RKO (cell line): ENCODE data around the gene TBC1D4.

Experiments used
- DNase-seq: peaks from one replicate; pipeline ENCODE4 v3.0.0-alpha.2; 2016; ENCODE audit warnings: low spot score

Gene TBC1D4

DNA sequence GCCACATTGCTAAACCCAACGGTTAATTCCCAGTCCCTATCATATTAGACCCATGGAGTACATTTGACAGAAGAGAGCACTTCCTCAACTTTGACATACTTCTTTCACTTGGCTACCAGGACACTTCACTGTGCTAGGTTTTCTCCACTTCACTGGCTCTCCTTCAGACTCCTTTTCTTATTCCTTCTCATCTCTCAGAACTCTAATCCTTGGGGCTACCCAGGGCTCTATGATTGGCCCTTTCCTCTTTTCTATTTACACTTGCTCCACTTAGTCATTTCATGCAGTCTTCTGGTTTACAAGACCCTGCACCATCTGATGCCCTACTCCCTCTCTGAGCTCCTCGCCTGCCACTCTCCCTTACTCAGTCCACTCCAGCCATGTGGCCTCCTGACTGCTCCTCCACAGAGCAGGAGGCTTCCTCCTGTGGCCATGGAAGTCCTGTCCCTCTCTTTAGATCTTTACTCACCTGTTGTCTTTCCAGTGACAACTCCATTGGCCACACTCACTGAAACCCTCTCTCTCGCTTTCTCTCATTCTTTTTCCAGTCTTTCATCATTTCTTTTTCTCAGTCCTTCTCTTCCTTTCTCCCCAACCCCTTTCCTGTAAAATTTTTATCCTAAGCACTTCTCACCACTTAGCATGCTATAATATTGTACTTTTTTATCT, 90.4 kb downstream of the TBC1D4 start:
- no peak for DNase-seq

GRCh38 chr13:75390229-75390628, 91.7 kb downstream of the TBC1D4 start:
- no peak for DNase-seq

- no peak for DNase-seq
Observed at GRCh38 chr13:75385708-75386083, 96.3 kb downstream of the TBC1D4 start.

- no peak for DNase-seq
Observed at GRCh38 chr13:75384879-75385707, 96.9 kb downstream of the TBC1D4 start.

DNA sequence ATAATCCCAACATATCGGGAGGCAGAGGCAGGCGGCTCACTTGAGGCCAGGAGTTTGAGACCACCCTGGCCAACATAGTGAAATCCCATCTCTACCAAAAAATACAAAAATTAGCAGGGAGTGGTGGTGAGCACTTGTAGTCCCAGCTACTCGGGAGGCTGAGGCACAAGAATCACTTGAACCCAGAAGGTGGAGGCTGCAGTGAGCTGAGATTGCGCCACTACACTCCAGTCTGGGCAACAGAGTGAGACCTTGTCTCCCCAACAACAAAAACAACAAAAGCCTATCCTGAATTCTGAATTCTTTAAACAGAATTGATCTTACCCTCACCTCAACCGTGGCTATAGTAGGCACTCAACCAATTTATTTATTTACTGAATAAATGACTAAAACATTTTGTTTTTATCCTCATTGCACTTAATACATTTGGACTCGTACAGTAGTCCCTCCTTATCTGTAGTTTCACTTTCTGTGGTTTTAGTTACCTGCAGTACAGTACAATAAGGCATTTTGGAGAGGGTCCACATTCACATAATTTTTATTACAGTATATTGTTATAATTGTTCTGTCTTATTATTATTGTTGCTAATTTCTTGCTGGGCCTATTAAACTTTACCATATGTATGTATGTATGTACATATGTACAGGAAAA, 98.8 kb downstream of the TBC1D4 start:
- DNase-seq = no peak

- DNase-seq = no peak
Observed at GRCh38 chr13:75378301-75378700, 103.7 kb downstream of the TBC1D4 start.

- DNase-seq = no peak
Observed at GRCh38 chr13:75376792-75377402, 105.1 kb downstream of the TBC1D4 start.

- DNase-seq = no peak
Observed at GRCh38 chr13:75375329-75375728, 106.6 kb downstream of the TBC1D4 start.

DNA sequence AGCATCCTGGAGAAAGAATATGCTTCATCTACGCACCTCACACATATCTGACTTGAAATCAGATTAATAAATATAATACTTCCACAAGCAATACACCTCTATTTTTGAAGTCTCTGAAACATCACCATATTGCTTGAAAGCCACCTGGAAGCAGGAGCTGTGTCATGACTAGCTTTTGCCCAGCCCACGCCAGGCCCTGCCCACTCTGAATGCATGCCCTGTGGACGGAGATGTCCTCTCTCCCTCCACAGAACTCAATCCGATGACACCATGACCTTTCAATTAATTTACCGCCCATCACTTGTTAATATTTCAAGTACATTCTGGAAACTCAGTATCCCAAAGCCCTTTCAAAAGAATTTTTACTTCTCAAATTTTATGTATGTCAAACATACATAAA, 108.0 kb downstream of the TBC1D4 start:
- DNase-seq = no peak

DNA sequence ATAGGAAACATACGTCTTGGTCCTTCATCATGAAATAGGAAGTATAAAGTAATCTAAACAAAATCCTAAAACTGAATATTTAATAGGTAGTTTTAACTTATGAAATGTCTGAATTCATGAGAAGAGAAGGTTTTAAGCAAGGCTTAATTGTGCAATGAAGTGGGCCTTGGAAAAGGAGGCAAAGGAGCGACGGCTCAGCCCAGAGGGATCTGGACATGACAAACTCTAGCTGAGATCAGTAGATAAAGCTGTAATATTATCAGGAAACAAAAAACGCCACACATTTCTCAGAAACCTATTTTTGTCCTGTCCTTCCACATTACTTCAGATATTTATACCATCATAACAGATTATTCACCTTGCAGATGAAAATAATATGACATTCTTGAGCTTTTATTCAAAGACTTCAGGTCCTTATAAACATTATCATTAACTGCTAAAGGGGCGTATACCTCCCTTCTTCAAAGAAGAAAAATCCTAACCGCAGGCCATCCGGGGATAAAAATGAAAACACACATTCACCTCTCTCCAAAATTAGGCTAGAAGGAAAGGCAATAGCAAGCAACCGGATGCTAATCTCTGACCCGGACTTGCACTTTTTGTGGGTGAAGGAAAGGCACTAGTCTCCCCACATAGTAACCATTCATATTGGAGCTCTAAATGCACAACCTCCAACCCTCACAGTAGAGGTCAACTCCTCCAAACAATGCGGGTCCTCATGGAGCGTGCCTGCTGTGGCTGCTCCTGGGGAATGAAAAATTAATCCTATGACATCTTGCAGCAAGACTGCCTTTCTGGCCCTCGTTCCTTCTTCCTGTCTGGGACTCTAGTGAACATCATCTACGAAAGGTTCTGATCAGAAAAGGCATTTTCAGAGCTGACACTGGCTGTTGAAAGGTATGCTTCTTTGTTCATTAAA, 108.8 kb downstream of the TBC1D4 start:
- no peak for DNase-seq

DNA sequence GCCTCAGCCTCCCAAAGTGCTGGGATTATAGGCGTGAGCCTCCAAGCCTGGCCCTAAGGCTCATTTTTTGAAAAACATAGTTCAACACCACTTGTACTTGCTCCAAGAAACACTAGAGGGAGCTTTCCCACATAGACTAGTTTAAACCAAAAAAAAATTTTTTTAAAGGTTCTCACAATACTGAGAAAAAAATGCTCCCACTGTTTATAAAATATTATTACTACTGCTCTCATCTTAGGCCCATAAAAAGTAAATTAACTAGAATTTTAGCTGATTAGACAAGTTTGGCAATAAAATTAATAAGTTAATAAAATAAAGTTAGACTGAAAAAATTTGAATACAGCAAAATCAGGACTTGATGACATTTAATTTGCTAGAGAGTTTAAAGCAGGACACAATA, 109.5 kb downstream of the TBC1D4 start:
- DNase-seq = peak; percentile 81

- DNase-seq = no peak
Observed at GRCh38 chr13:75371203-75371602, 110.8 kb downstream of the TBC1D4 start.

DNA sequence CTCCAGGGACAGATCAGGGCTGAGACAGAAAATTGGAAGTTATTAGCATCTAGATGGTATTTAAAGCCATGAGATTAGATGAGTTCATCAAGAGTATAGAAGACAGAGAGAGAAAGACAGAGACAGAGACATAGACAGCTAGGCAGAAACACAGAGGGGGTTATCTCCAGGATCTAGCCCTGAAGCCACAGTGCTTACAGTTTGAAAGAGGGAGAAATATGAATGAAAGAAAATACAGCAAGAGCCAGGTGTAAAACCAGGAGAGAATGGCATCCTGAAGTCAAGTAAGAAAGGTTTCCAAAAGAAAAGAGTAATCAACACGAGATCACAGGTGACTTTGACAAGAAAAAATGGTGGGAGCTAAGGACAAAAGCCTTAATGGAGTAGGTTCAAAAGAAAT, 111.2 kb downstream of the TBC1D4 start:
- DNase-seq = no peak

- no peak for DNase-seq
Observed at GRCh38 chr13:75369981-75370380, 112.0 kb downstream of the TBC1D4 start.

DNA sequence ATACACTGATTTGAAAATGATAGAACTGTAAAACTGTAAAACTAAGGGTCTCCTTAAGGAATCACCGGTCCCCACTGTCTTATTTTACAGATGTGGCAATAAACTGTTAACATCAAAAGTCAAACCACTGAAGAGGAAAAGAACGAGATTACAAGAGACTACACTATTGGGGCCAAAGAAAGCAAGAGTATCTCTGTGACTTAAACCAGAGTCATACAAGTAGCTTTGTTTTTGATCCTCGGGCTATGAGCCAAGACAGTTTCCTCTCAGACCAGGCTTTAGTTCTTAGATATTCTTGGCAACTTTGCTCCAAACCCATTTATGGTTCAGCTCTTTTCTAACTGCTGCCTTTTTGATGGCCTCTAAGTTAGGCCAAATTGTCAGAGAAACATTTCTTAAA, 113.8 kb downstream of the TBC1D4 start:
- no peak for DNase-seq

GRCh38 chr13:75366380-75367280, 115.3 kb downstream of the TBC1D4 start:
- DNase-seq = no peak

GRCh38 chr13:75365724-75366173, 116.2 kb downstream of the TBC1D4 start:
- DNase-seq = peak; percentile 99

DNA sequence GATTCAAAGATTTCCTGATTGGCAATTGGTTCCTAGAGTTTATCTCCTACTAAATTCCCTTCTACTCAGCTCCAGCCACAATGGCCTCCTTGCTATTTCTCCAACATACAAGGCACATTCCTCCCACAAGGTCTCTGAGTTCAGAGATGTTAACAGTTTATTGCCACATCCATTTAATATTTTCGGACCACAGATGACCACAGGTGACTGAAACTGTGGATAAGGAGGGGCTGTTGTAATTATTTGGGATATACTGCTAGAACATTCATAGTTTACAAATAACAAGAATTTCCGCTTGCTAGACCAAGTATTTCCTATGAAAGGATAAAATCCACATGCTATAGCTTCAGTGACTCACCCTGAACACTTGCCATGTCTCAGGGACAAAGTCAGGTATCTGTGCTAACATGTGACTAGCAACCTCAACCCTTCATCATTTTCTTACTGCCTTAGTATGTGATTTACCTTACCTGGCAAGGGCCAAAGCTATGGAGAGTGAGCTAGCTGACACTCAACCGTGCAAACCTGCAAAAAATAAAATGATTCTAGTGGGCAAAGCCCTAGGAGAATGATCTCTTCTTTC, 117.7 kb downstream of the TBC1D4 start:
- DNase-seq = no peak

DNA sequence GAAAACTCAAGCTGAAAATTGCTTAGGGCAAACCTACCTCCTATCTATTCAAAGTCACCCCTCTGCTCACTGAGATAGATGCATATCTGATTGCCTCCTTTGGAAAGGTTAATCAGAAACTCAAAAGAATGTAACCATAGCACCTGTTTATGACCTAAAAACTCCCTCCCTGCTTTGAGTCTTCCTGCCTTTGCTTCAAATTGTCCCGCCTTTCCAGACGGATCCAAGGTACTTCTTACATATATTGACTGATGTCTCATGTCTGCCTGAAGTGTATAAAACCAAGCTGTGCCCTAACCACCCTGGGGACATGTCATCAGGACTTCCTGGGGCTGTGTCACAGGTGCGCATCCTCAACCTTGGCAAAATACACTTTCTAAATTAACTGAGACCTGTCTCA, 118.6 kb downstream of the TBC1D4 start:
- DNase-seq = no peak

- no peak for DNase-seq
Observed at GRCh38 chr13:75362026-75362425, 119.9 kb downstream of the TBC1D4 start.
